Breast epithelium (tissue), 4 donors: ENCODE data around the gene TPRG1. TPM values are rescaled to one million over a fixed set of nuclear protein-coding genes. Genes with fewer than 3 reads are reported as not detected.
A peak's percentile ranks its signal among the peaks of the same experiment; 100 is the strongest.

Experiments
- DNase-seq, 2 donors: peaks; one replicate each; pipeline ENCODE4 v3.0.0-alpha.2; 2019; ENCODE audit warnings: low spot score in 2 of 2
- H3K27ac ChIP-seq, 2 donors: fragments of 200-600 bp; sonication (generic) in 1 of 2; one replicate each; pipeline ENCODE4 v1.5.1; 2016 to 2019; ENCODE audit warnings: mild to moderate bottlenecking in 1 of 2
- H3K27me3 ChIP-seq, 2 donors: fragments of 200-600 bp; sonication (generic) in 1 of 2; one replicate each; pipeline versions ENCODE4 v1.5.1 to v1.6.0; 2017 to 2019; ENCODE audit warnings: control low read depth in 1 of 2, mild to moderate bottlenecking in 1 of 2
- H3K36me3 ChIP-seq: fragments of 200-600 bp; one replicate; pipeline ENCODE4 v1.5.1; 2019
- H3K4me1 ChIP-seq, 2 donors: fragments of 200-600 bp; sonication (generic); one replicate each; pipeline ENCODE4 v1.5.1; 2016 to 2019; ENCODE audit warnings: control low read depth in 1 of 2
- H3K4me3 ChIP-seq, 3 donors: fragments of 200-600 bp; sonication (generic); 1 replicate in 2 of 3; 2 replicates in 1 of 3; pipeline ENCODE4 v1.5.1; 2016 to 2019; ENCODE audit warnings: mild to moderate bottlenecking in 3 of 3, moderate library complexity in 2 of 3
- H3K9me3 ChIP-seq, 2 donors: fragments of 200-600 bp; sonication (generic) in 1 of 2; one replicate each; pipeline ENCODE4 v1.5.1; 2016 to 2019; ENCODE audit warnings: control low read depth in 1 of 2
- POLR2A ChIP-seq: fragments of 450-650 bp; IDR thresholded peaks from one replicate; pipeline ENCODE4 v1.6.1; 2016; ENCODE audit warnings: antibody characterized with exemption, mild to moderate bottlenecking, moderate library complexity
- POLR2AphosphoS5 ChIP-seq, 3 donors: sonication (generic); formaldehyde crosslinking; IDR thresholded peaks; one replicate each; pipeline ENCODE4 v1.6.1; 2017; ENCODE audit warnings: antibody characterized with exemption in 3 of 3
- intact Hi-C: fragments of 100-400 bp; cut with DNase I; formaldehyde crosslinking; loops from one replicate; pipeline ENCODE4 v1.15.1; 2023; ENCODE audit warnings: low total_unique reads
- total RNA-seq, 3 donors: library from RNA; depleted of rRNA; stranded (reverse); fragments of >200 nt; gene quantifications; one replicate each; pipeline ENCODE4 v1.1.0, GENCODE V29; 2016
- TF ChIP-seq, protein P1 (sequence below), 3 donors: fragments of 450-650 bp; IDR thresholded peaks; one replicate each; pipeline ENCODE4 v1.5.1; 2016 to 2017; ENCODE audit warnings: antibody characterized with exemption in 3 of 3, mild to moderate bottlenecking in 3 of 3, moderate library complexity in 3 of 3

TPRG1 gene
- total RNA-seq, 3 donors from 2014 or later: 29.2 to 65.9 (median 31.9) TPM

DNA sequence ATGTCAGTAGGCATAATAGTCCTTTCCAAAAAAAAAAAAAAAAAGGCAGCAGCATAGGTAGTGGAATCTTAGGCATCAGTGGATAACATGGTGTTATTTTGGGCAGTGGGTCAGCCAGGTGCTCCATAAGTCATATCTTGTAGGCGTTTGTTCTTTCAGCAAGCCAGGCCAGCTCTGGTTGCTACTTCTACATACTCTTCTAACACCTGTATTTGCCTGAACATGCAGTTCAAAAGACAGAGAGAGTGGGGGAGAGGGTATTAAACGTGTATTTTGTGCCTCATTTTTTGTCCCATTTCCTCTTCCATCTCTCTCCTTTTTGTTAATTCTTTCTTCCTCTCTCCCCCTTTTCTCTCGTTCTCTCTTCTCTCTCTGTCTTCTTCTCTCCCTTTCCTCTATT lies 110.4 kb downstream of the TPRG1 start:
- Histone ChIP-seq H3K4me3 (no peak overlapping the region), H3K27me3 (no peaks in the 10 kb centered on the region), H3K27ac (peak overlapping the region in 1 of 2 donors; percentile 64), H3K4me1 (no peaks in the 10 kb centered on the region), H3K36me3 (no peaks in the 10 kb centered on the region), H3K9me3 (no peaks in the 10 kb centered on the region)
- TF ChIP-seq, protein P1, sequence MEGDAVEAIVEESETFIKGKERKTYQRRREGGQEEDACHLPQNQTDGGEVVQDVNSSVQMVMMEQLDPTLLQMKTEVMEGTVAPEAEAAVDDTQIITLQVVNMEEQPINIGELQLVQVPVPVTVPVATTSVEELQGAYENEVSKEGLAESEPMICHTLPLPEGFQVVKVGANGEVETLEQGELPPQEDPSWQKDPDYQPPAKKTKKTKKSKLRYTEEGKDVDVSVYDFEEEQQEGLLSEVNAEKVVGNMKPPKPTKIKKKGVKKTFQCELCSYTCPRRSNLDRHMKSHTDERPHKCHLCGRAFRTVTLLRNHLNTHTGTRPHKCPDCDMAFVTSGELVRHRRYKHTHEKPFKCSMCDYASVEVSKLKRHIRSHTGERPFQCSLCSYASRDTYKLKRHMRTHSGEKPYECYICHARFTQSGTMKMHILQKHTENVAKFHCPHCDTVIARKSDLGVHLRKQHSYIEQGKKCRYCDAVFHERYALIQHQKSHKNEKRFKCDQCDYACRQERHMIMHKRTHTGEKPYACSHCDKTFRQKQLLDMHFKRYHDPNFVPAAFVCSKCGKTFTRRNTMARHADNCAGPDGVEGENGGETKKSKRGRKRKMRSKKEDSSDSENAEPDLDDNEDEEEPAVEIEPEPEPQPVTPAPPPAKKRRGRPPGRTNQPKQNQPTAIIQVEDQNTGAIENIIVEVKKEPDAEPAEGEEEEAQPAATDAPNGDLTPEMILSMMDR (IDR thresholded peaks at IDR 0.05): no peak
- TF ChIP-seq POLR2A (no peak), POLR2AphosphoS5 (IDR thresholded peaks at IDR 0.05) (no peak)
- no peak for DNase-seq
- intact Hi-C loops: no loop called here

DNA sequence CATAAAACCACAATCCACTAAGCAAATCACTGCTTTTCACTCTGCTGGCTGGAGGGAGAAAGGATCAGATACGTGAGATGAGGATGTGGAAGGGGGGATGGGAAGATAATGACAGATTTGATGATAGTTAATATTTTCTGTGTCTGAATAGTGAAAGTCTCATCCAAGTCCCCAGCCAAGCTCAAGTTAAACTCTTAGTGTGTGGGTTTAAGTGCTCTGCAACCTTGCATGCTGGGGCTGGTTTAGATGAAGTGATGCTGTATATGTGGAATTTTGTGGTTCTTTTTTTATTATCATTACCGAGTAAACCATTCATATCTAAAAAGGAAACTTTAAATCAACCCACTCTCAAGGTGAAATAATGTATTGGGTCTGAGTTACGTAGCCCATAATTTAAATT lies 111.0 kb downstream of the TPRG1 start:
- peak overlapping the region in 1 of 2 donors; percentile 64 for H3K27ac ChIP-seq
- intact Hi-C loops: no loop called here
- H3K4me3 ChIP-seq: no peak overlapping the region
- H3K4me1 ChIP-seq: no peaks in the 10 kb centered on the region
- no peaks in the 10 kb centered on the region for H3K36me3 ChIP-seq
- DNase-seq: no peak
- TF ChIP-seq POLR2A (no peak), POLR2AphosphoS5 (IDR thresholded peaks at IDR 0.05) (no peak)
- TF ChIP-seq, protein P1 (IDR thresholded peaks at IDR 0.05): no peak
- H3K9me3 ChIP-seq: no peaks in the 10 kb centered on the region
- H3K27me3 ChIP-seq: no peaks in the 10 kb centered on the region

DNA sequence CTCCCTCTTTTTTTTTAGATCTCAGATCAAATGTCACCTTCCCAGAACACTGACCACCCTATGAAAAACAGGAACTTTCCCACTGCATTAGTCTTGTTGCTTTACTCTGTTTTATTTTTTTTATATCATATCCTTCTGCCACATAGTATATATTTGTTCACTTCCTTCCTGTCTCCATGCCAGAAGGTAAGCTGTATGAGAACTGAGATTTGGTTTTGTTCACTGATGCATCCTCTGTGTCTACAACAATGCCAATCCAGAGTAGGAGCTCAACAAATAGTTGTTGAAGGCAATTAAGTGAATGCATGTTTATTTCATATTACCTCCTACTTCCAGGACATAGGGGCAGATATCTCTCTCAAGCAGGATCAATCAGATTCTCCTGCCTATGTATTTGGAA lies 114.4 kb downstream of the TPRG1 start:
- no peaks in the 10 kb centered on the region for H3K4me1 ChIP-seq
- DNase-seq: no peak
- H3K4me3 ChIP-seq: no peak overlapping the region
- TF ChIP-seq, protein P1 (IDR thresholded peaks at IDR 0.05): no peak
- TF ChIP-seq POLR2AphosphoS5 (IDR thresholded peaks at IDR 0.05): no peak
- TF ChIP-seq POLR2A: no peak
- no peaks in the 10 kb centered on the region for H3K9me3 ChIP-seq
- H3K27me3 ChIP-seq: no peaks in the 10 kb centered on the region
- H3K27ac ChIP-seq: no peak overlapping the region
- H3K36me3 ChIP-seq: no peaks in the 10 kb centered on the region
- intact Hi-C loops: no loop called here

DNA sequence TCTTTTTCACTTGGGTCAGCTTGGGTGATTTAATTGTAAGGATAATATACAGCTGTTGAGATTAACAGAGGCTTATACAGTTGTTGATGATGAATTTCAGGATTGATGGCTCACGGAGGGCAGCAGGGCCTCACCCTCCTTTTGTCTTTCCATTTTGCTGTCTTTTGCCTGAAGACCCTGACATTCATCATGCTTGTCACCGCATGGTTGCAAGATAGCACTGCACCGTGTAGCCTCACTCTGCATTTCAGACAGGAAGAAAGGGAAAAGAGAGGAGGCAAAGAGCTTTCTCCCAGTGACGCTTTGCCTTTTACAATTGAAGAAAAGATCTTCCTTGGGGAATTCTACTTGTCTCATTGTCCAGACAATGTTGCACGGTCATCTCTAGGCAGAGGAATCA lies 115.1 kb downstream of the TPRG1 start:
- H3K4me1 ChIP-seq: no peaks in the 10 kb centered on the region
- TF ChIP-seq POLR2A: no peak
- TF ChIP-seq, protein P1 (IDR thresholded peaks at IDR 0.05): no peak
- no peak for TF ChIP-seq POLR2AphosphoS5 (IDR thresholded peaks at IDR 0.05)
- H3K36me3 ChIP-seq: no peaks in the 10 kb centered on the region
- no peak overlapping the region for H3K27ac ChIP-seq
- no peak for DNase-seq
- H3K27me3 ChIP-seq: no peaks in the 10 kb centered on the region
- no peaks in the 10 kb centered on the region for H3K9me3 ChIP-seq
- intact Hi-C loops: no loop called here
- H3K4me3 ChIP-seq: no peak overlapping the region

DNA sequence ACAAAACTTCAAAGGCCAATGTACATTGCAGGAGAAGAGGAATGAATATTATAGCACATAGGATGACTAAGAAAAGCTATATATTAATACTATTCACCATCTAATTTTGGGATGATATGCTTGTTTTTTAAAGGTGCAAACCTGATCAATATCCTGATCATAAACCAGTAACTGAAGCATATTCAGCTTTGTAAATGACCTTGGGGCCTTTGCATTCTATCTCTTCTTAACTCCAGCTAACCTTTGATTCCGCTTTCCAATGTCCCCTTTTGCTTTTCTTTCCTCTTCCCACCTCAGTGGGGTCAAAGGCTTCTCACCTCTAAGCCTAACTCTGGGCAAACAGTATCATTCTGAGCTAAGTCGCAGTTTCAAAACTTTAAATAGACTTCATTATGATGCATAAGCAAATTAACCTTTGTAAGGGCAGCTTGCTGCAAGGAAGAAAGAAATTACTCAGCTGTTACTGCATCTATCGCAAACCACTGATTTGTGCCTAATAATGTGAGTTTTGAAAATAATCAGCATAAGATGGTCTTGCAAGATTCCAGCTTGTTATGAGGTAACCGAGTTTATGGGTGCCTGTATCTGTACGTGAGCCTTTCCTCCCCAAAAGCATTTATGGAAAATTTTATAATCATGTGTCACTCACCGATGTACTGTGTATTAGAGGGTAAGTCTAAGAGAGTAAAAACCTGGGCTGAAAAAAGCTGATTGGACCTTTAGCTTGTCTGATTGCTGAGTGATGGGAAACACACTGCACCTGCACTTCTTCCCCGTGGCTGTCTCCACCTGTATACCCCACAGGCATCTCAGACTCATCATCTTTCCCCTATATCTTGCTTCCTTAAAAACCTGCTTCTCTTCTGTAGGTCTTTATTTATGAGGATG lies 116.8 kb downstream of the TPRG1 start:
- intact Hi-C loops: no loop called here
- no peak for DNase-seq
- Histone ChIP-seq H3K4me1 (peaks cover 0 to 12% of the 10 kb centered on the region in 2 donors), H3K4me3 (no peak overlapping the region), H3K27me3 (no peaks in the 10 kb centered on the region), H3K27ac (no peak overlapping the region), H3K36me3 (no peaks in the 10 kb centered on the region), H3K9me3 (no peaks in the 10 kb centered on the region)
- TF ChIP-seq POLR2AphosphoS5 (IDR thresholded peaks at IDR 0.05) (no peak), POLR2A (no peak)
- TF ChIP-seq, protein P1 (IDR thresholded peaks at IDR 0.05): no peak
